GM13977 (cell line): ENCODE results near the gene RACGAP1.

Experiments
- DNase-seq: peaks from one replicate; pipeline ENCODE4 v3.0.0; 2012; ENCODE audit warnings: low spot score
- CTCF ChIP-seq: IDR thresholded peaks from 2 replicates; pipeline ENCODE4 v1.5.1; 2012; ENCODE audit warnings: mild to moderate bottlenecking, control low read depth; ENCODE audit not compliant: insufficient read depth; ENCODE audit errors: extremely low read depth, missing control alignments
- in situ Hi-C: fragments of 300-500 bp; cut with MboI; formaldehyde crosslinking; loops from one replicate; pipeline ENCODE4 v1.12.0; 2022; ENCODE audit warnings: low sequenced_read_pairs, low pct_unique_long_range_greater_than_20kb, mixed read lengths, inconsistent platforms; ENCODE audit not compliant: unreplicated experiment

The RACGAP1 gene

GRCh38 chr12:50021031-50021430, 4.3 kb downstream of the RACGAP1 start:
- no peak for TF ChIP-seq CTCF
- in situ Hi-C loops, result no loop called here
- no peak for DNase-seq

- DNase-seq, result no peak
- in situ Hi-C loops, result no loop called here
- no peak for TF ChIP-seq CTCF
Observed at GRCh38 chr12:50019524-50019923, 5.8 kb downstream of the RACGAP1 start.

- DNase-seq, result no peak
- in situ Hi-C loops, result no loop called here
- TF ChIP-seq CTCF, result no peak
Observed at GRCh38 chr12:50018968-50019367, 6.3 kb downstream of the RACGAP1 start.

GRCh38 chr12:50018154-50018553, 7.1 kb downstream of the RACGAP1 start:
- in situ Hi-C loops, result no loop called here
- no peak for TF ChIP-seq CTCF
- DNase-seq, result no peak

GRCh38 chr12:50017641-50018040, 7.7 kb downstream of the RACGAP1 start:
- in situ Hi-C loops, result no loop called here

GRCh38 chr12:50016501-50017475, 8.5 kb downstream of the RACGAP1 start:
- DNase-seq, result no peak
- no peak for TF ChIP-seq CTCF

More at GRCh38 chr12:50017641-50018040, 7.7 kb downstream of the RACGAP1 start:
- DNase-seq, result no peak
- no peak for TF ChIP-seq CTCF

More at GRCh38 chr12:50016501-50017475, 8.5 kb downstream of the RACGAP1 start:
- in situ Hi-C loops, result no loop called here
